ENCODE data around the gene SDK1.

Gene SDK1

DNA sequence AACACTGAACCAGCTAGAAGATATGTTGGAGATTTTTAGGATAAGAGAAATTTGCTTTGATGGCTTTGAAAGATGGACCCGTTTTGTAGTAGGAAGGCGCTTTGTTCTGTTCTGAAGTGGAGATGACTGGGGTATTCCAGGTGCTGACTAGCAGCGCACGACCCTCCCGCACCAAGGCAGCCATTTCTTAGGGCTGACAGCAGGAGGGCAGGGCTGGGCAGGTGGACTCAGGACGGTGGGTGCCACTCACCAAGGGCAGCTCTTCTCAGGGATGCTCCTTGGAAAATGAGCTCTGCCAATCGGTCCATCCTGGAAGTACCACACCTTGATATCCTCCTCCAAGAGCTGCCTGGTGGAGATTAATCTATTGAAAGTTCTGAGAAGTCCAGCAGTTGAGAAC lies 917.4 kb downstream of the SDK1 start:
- no peak for DNase-seq (ENCODE audit: low read depth)
- H3K4me3 ChIP-seq (ENCODE audit: control insufficient read depth, low read depth, low read length) = no peak overlapping the region
- TF ChIP-seq, protein P1, sequence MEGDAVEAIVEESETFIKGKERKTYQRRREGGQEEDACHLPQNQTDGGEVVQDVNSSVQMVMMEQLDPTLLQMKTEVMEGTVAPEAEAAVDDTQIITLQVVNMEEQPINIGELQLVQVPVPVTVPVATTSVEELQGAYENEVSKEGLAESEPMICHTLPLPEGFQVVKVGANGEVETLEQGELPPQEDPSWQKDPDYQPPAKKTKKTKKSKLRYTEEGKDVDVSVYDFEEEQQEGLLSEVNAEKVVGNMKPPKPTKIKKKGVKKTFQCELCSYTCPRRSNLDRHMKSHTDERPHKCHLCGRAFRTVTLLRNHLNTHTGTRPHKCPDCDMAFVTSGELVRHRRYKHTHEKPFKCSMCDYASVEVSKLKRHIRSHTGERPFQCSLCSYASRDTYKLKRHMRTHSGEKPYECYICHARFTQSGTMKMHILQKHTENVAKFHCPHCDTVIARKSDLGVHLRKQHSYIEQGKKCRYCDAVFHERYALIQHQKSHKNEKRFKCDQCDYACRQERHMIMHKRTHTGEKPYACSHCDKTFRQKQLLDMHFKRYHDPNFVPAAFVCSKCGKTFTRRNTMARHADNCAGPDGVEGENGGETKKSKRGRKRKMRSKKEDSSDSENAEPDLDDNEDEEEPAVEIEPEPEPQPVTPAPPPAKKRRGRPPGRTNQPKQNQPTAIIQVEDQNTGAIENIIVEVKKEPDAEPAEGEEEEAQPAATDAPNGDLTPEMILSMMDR (conservative IDR thresholded peaks at IDR 0.05; ENCODE audit: control insufficient read depth, insufficient read depth, low read depth, low read length) = no peak

DNA sequence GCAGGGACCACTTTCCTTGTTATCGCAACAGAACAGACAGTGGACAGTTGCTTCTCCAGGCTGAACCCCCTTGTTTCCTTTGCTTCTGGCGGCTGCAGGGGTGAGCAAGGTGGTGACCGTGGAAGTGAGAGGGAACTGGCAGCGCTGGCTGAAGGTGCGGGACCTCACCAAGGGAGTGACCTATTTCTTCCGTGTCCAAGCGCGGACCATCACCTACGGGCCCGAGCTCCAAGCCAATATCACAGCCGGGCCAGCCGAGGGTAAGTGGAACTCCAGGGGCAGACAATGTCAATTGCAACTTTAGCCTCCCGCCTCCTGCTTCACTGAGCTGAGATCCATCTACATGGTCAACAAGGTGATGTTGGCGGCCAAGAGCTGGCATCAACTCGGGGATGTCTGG lies 919.0 kb downstream of the SDK1 start:
- TF ChIP-seq, protein P1 (conservative IDR thresholded peaks at IDR 0.05; ENCODE audit: control insufficient read depth, insufficient read depth, low read depth, low read length) = no peak
- no peak overlapping the region for H3K4me3 ChIP-seq (ENCODE audit: control insufficient read depth, low read depth, low read length)
- DNase-seq (ENCODE audit: low read depth) = no peak

DNA sequence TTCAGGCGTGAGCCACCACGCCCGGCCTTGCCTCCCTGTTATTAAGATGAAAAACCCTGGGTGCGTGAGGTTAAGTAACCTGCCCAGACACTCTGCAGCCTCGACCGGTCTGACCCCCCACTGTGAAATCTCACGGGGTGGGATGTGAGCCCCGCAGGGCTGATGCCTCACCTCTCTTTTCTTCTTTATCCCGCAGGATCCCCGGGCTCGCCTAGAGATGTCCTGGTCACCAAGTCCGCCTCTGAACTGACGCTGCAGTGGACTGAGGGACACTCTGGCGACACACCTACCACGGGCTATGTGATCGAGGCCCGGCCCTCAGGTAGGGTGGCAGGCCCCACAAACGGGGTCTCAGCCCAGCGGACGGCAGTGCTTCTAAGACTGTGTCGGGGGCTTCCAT lies 920.0 kb downstream of the SDK1 start:
- TF ChIP-seq, protein P1 (conservative IDR thresholded peaks at IDR 0.05; ENCODE audit: control insufficient read depth, insufficient read depth, low read depth, low read length) = no peak
- no peak for DNase-seq (ENCODE audit: low read depth)
- no peak overlapping the region for H3K4me3 ChIP-seq (ENCODE audit: control insufficient read depth, low read depth, low read length)

DNA sequence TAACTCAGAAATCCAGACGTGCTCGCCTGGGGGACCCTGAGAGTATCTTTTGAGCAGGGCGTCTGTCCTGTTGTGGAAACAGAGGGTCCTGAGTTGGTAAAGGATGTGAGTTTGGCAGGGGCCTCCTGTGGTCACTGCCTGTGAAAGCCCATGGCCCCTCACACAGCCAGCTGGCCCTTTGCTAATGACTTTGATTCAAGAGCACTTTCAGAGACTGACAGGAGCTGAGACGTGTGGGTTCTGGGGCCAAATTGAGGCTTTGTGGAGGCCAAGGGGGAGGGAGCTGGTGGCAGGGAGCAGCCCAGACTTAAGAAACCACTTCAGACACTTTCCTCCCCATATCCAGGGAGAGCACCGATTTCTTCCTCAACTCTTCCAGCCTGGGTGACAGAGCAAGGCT lies 921.6 kb downstream of the SDK1 start:
- TF ChIP-seq, protein P1 (conservative IDR thresholded peaks at IDR 0.05; ENCODE audit: control insufficient read depth, insufficient read depth, low read depth, low read length) = no peak
- DNase-seq (ENCODE audit: low read depth) = no peak
- H3K4me3 ChIP-seq (ENCODE audit: control insufficient read depth, low read depth, low read length) = no peak overlapping the region

DNA sequence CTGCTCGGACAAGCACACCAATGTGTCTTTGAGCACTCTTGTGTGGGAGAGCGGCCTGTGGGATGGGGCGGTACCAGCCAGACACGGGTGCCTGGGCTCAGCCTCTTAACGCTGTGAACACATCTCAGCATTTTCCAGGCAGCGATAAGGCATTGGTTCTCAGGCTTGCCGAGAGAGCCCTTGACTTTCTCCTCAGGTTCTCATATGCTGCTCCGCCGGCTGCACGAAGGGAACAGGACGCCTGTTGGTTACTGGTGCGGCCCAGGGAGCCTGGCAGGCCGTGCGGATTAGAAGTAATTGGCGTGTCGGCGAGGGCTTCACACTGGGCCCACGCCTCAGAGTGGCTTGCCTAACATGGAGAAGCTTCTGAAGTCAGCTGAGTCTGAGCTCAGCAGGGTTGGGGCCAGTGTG lies 924.3 kb downstream of the SDK1 start:
- no peak overlapping the region for H3K4me3 ChIP-seq (ENCODE audit: control insufficient read depth, low read depth, low read length)
- TF ChIP-seq, protein P1 (conservative IDR thresholded peaks at IDR 0.05; ENCODE audit: control insufficient read depth, insufficient read depth, low read depth, low read length) = no peak

DNA sequence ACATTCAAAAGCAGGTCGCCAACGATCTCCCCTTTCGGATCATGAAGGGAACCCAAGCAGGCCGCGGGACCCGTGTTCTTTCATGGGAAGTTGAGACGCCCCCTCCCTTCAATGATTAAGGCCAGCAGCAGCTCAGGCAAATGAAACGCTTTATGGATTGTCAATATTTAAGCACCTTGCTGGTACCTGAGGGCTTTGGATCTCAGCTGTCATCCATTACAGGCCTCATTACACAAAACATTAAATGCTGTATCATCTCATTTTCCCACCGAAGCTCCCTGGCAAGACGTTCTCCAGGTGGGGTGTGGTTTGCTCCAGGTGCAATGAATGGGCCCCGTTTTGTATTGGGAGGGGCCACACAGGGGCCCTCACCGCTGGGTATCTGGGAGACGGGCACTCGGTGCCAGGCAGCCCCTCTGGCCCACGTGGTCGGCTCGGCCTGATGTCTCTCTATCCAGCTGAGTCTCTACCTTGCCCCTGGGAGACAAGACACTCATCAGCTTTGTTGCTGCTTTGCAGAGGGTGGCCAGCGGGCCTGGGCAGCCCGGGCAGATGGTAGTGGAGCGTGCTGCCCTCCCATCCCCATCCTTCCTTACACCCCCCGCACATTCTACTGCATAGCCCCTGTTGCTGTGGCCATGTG lies 925.0 kb downstream of the SDK1 start:
- no peak for DNase-seq (ENCODE audit: low read depth)
- TF ChIP-seq, protein P1 (conservative IDR thresholded peaks at IDR 0.05; ENCODE audit: control insufficient read depth, insufficient read depth, low read depth, low read length) = no peak
- no peak overlapping the region for H3K4me3 ChIP-seq (ENCODE audit: control insufficient read depth, low read depth, low read length)

More for the DNA sequence above, 924.3 kb downstream of the SDK1 start:
- DNase-seq (ENCODE audit: low read depth) = no peak

DNA sequence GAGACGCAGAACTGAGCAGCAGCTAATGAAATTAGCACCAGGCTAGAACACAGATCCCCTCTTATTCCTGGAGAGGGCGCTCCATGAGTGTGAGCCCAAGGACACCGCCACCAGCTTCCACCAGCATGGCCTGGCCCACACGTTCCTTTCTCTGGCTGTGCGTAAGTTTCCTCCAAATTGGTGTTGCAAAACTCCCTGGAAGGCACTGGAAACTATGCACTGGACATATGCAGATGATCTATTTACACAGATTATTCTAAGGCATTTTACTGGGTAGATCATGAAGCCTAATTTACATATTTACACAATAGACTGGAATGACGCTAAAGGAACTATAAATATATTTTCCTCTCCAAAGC lies 925.5 kb downstream of the SDK1 start:
- TF ChIP-seq, protein P1 (conservative IDR thresholded peaks at IDR 0.05; ENCODE audit: control insufficient read depth, insufficient read depth, low read depth, low read length) = no peak
- H3K4me3 ChIP-seq (ENCODE audit: control insufficient read depth, low read depth, low read length) = no peak overlapping the region
- DNase-seq (ENCODE audit: low read depth) = no peak

Measured in fibroblast of mammary gland (primary cell).